Measurements from ENCODE around the gene VAMP2.
"Not testable (repeated sequence)": the region's sequence is repeated elsewhere in the genome, so short reads cannot be mapped to it uniquely, and the experiment has no call there.

The VAMP2 gene

GRCh38 chr17:8175795-8176196 is 13.0 kb upstream of the VAMP2 start:
- DNase-seq, result no peak

- DNase-seq, result no peak
Measured at GRCh38 chr17:8173871-8174322, 11.1 kb upstream of the VAMP2 start.

- peak; percentile 95 for DNase-seq
Measured at GRCh38 chr17:8173056-8173870, 10.5 kb upstream of the VAMP2 start.

GRCh38 chr17:8170186-8170585 is 7.4 kb upstream of the VAMP2 start:
- DNase-seq, result not testable (repeated sequence)

GRCh38 chr17:8167526-8167925 is 4.8 kb upstream of the VAMP2 start:
- no peak for DNase-seq

- no peak for DNase-seq
Measured at GRCh38 chr17:8166731-8167130, 4.0 kb upstream of the VAMP2 start.

- DNase-seq, result no peak
Measured at GRCh38 chr17:8164815-8165131, 2.0 kb upstream of the VAMP2 start.

GRCh38 chr17:8163978-8164814 is 1.4 kb upstream of the VAMP2 start:
- DNase-seq, result peak; percentile 21

GRCh38 chr17:8162997-8163977 is 539 bp upstream of the VAMP2 start:
- DNase-seq, result peak; percentile 35

- DNase-seq, result no peak
Measured at GRCh38 chr17:8161289-8162232, 1.2 kb downstream of the VAMP2 start.

- no peak for DNase-seq
Measured at GRCh38 chr17:8160741-8161221, 2.0 kb downstream of the VAMP2 start.

GRCh38 chr17:8160224-8160577 is 2.5 kb downstream of the VAMP2 start:
- no peak for DNase-seq

- DNase-seq, result no peak
Measured at GRCh38 chr17:8159459-8160223, 3.1 kb downstream of the VAMP2 start.

- DNase-seq, result no peak
Measured at GRCh38 chr17:8159032-8159400, 3.7 kb downstream of the VAMP2 start.

GRCh38 chr17:8158267-8159031 is 4.3 kb downstream of the VAMP2 start:
- peak; percentile 56 for DNase-seq

GRCh38 chr17:8156246-8156992 is 6.3 kb downstream of the VAMP2 start:
- peak; percentile 98 for DNase-seq

GRCh38 chr17:8155996-8156245 is 6.8 kb downstream of the VAMP2 start:
- DNase-seq, result no peak

GRCh38 chr17:8155231-8155995 is 7.3 kb downstream of the VAMP2 start:
- DNase-seq, result no peak

- no peak for DNase-seq
Measured at GRCh38 chr17:8154608-8155155, 8.1 kb downstream of the VAMP2 start.

Data from NCI-H510A treated with DMSO at 0.1 percent for 48 hours (cell line).